ENCODE measurements around the gene FRYL. TPM values are rescaled to one million over a fixed set of nuclear protein-coding genes. Genes with fewer than 3 reads are reported as not detected.

FRYL gene
- total and polyA plus RNA-seq, 2 of the 13 experiments (the other 11 are each of a cell fraction or from before 2014, with no cell fraction given), result 9.7 to 19.6 TPM

- TF ChIP-seq BCLAF1 (IDR thresholded peaks at IDR 0.05) (no peak), ZNF546 (CRISPR knock-in tag; conservative IDR thresholded peaks at IDR 0.05) (no peak), PHF21A (CRISPR knock-in tag; IDR thresholded peaks at IDR 0.05) (no peak), ZNF407 (CRISPR knock-in tag; IDR thresholded peaks at IDR 0.05; ENCODE audit: not compliant biosample characterization) (no peak), YY1 (IDR thresholded peaks at IDR 0.05; ENCODE audit: insufficient read depth, insufficient replicate concordance, low read depth, low read length) (no peak), NFIB (CRISPR knock-in tag; IDR thresholded peaks at IDR 0.05; ENCODE audit: borderline replicate concordance) (no peak), KLF16 (CRISPR knock-in tag; IDR thresholded peaks at IDR 0.05) (peak in 1 of 2 experiments; percentile 37; a peak in 1 of 4 replicates), ZNF879 (CRISPR knock-in tag; IDR thresholded peaks at IDR 0.05) (no peak), ZNF563 (CRISPR knock-in tag; IDR thresholded peaks at IDR 0.05) (no peak), NFATC3 (CRISPR knock-in tag; IDR thresholded peaks at IDR 0.05) (no peak), RNF2 (conservative IDR thresholded peaks at IDR 0.05; ENCODE audit: low read depth) (no peak), ZC3H4 (CRISPR knock-in tag; IDR thresholded peaks at IDR 0.05; ENCODE audit: borderline replicate concordance) (no peak), RBM39 (IDR thresholded peaks at IDR 0.05; ENCODE audit: low read depth, low read length, poor library complexity, severe bottlenecking) (no peak), MXI1 (IDR thresholded peaks at IDR 0.05; ENCODE audit: borderline replicate concordance, low read depth, low read length) (no peak; the same call in 2 of the 3 replicates), KDM5B (CRISPR knock-in tag; IDR thresholded peaks at IDR 0.05; ENCODE audit: borderline replicate concordance) (no peak; the same call in 1 of the 2 replicates), ZNF615 (CRISPR knock-in tag; IDR thresholded peaks at IDR 0.05; ENCODE audit: borderline replicate concordance) (no peak), KMT2A (CRISPR knock-in tag; IDR thresholded peaks at IDR 0.05) (no peak)
Measured at GRCh38 chr4:48779998-48780864, at the start of gene FRYL (continued).

All from HepG2 (cell line).